Stomach (tissue), 4 donors: Measurements from ENCODE around the gene STIM2.
"Not testable (repeated sequence)": the region's sequence is repeated elsewhere in the genome, so short reads cannot be mapped to it uniquely, and the experiment has no call there.

Experiments
- CTCF ChIP-seq, 7 experiments: fragments of 450-650 bp in 4 of 7; fragments of 200-600 bp in 3 of 7; sonication (generic) in 3 of 7; IDR thresholded peaks; one replicate each; pipeline ENCODE4 v1.5.1; 2016 to 2019; ENCODE audit warnings: antibody characterized with exemption in 7 of 7, control low read depth in 2 of 7, mild to moderate bottlenecking in 1 of 7
- EP300 ChIP-seq: sonication (generic); formaldehyde crosslinking; IDR thresholded peaks from one replicate; pipeline ENCODE4 v1.6.1; 2017; ENCODE audit warnings: antibody characterized with exemption
- POLR2A ChIP-seq, 4 donors: fragments of 450-650 bp; IDR thresholded peaks; one replicate each; pipeline ENCODE4 v1.6.1; 2016; ENCODE audit warnings: antibody characterized with exemption in 4 of 4, control low read depth in 2 of 4, mild to moderate bottlenecking in 1 of 4, moderate library complexity in 1 of 4
- POLR2AphosphoS5 ChIP-seq, 3 donors: sonication (generic); formaldehyde crosslinking; IDR thresholded peaks; one replicate each; pipeline ENCODE4 v1.6.1; 2016; ENCODE audit warnings: antibody characterized with exemption in 3 of 3

DNA sequence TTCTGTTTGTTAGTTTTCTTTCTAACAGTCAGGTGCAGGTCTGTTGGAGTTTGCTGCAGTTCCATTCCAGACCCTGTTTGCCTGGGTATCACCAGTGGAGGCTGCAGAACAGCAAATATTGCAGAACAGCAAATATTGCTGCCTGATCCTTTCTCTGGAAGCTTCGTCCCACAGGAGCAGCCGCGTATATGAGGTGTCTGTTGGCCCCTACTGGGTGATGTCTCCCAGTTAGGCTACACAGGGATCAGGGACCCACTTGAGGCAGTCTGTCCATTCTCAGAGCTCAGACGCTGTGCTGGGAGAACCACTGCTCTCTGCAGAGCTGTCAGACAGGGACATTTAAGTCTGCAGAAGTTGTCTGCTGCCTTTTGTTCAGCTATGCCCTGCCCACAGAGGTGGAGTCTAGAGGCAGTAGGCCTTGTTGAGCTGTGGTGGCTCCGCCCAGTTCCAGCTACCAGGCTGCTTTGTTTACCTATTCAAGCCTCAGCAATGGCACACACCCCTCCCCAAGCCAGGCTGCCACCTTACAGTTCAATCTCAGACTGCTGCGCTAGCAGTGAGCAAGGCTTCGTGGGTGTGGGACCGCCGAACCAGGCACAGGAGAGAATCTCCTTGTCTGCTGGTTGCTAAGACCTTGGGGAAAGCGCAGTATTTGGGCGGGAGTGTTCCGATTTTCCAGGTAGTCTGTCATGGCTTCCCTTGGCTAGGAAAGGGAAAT, 115.0 kb downstream of the STIM2 start:
- TF ChIP-seq CTCF (IDR thresholded peaks at IDR 0.05); POLR2AphosphoS5 (IDR thresholded peaks at IDR 0.05); POLR2A (IDR thresholded peaks at IDR 0.05); EP300: not testable (repeated sequence)
